Activated CD8-positive, alpha-beta memory T cell treated with anti-CD3 and anti-CD28 coated beads, Interleukin-2, amount 50 U/mL, for 24 hours (primary cell): ENCODE results near the gene AQP1.

ENCODE experiments used
- DNase-seq: peaks from one replicate; pipeline ENCODE4 v3.0.0-alpha.2; 2020; ENCODE audit errors: extremely low read depth

Gene AQP1

GRCh38 chr7:30974605-30975255 is 63.1 kb downstream of the AQP1 start:
- DNase-seq: no peak
